Mesendoderm (in vitro differentiated cells): ENCODE results near the gene GNAQ.
A peak's percentile ranks its signal among the peaks of the same experiment; 100 is the strongest.

Experiments
- DNase-seq: peaks from one replicate; pipeline ENCODE4 v3.0.0; 2013
- H2AK5ac ChIP-seq: 2 replicates; pipeline ENCODE4 v1.6.1; 2013; ENCODE audit warnings: low read length, inconsistent platforms
- H2BK120ac ChIP-seq: 2 replicates; pipeline ENCODE4 v1.6.1; 2013; ENCODE audit warnings: low read depth, mild to moderate bottlenecking, low read length, moderate library complexity, mixed read lengths
- H2BK15ac ChIP-seq: replicated peaks from 2 replicates; pipeline ENCODE4 v1.6.1; 2013; ENCODE audit warnings: low read depth, mild to moderate bottlenecking, moderate library complexity
- H2BK5ac ChIP-seq: 2 replicates; pipeline ENCODE4 v1.6.1; 2013; ENCODE audit warnings: low read length, inconsistent platforms
- H3K18ac ChIP-seq: 2 replicates; pipeline ENCODE4 v1.6.1; 2013; ENCODE audit warnings: mild to moderate bottlenecking, low read length, mixed read lengths
- H3K23ac ChIP-seq: one replicate; pipeline ENCODE4 v1.6.1; 2013; ENCODE audit warnings: low read length
- H3K27ac ChIP-seq: 2 replicates; pipeline ENCODE4 v1.5.1; 2013; ENCODE audit warnings: low read depth, mild to moderate bottlenecking, inconsistent platforms, low read length, moderate library complexity
- H3K27me3 ChIP-seq: 2 replicates; pipeline ENCODE4 v1.6.1; 2013; ENCODE audit warnings: low read length, control low read depth, mild to moderate bottlenecking, inconsistent platforms; ENCODE audit not compliant: insufficient read depth, poor library complexity
- H3K36me3 ChIP-seq: 2 replicates; pipeline ENCODE4 v1.6.1; 2013; ENCODE audit warnings: low read length, inconsistent platforms; ENCODE audit not compliant: control insufficient read depth, insufficient read depth
- H3K4ac ChIP-seq: one replicate; pipeline ENCODE4 v1.6.1; 2013; ENCODE audit warnings: low read depth, mild to moderate bottlenecking, low read length, moderate library complexity
- H3K4me1 ChIP-seq: 2 replicates; pipeline ENCODE4 v1.6.1; 2013; ENCODE audit warnings: low read depth, low read length, inconsistent platforms; ENCODE audit not compliant: control insufficient read depth
- H3K4me2 ChIP-seq: 2 replicates; pipeline ENCODE4 v1.6.1; 2013; ENCODE audit warnings: low read length
- H3K4me3 ChIP-seq: 2 replicates; pipeline ENCODE4 v1.5.1; 2013; ENCODE audit warnings: mild to moderate bottlenecking, low read length
- H3K56ac ChIP-seq: one replicate; pipeline ENCODE4 v1.6.1; 2013; ENCODE audit warnings: low read length
- H3K79me1 ChIP-seq: 2 replicates; pipeline ENCODE4 v1.6.1; 2013; ENCODE audit warnings: low read length, inconsistent platforms
- H3K79me2 ChIP-seq: 2 replicates; pipeline ENCODE4 v1.6.1; 2013; ENCODE audit warnings: mild to moderate bottlenecking, low read length; ENCODE audit not compliant: control insufficient read depth, insufficient read depth
- H3K9ac ChIP-seq: 2 replicates; pipeline ENCODE4 v1.6.1; 2013; ENCODE audit warnings: low read length, inconsistent platforms
- H4K5ac ChIP-seq: one replicate; pipeline ENCODE4 v1.6.1; 2013; ENCODE audit warnings: low read length
- H4K8ac ChIP-seq: one replicate; pipeline ENCODE4 v1.6.1; 2013; ENCODE audit warnings: low read depth, mild to moderate bottlenecking, control low read depth, low read length, moderate library complexity
- WGBS: extraction: QIAGEN DNeasy Blood & Tissue Kit; methylation state at CpG from one replicate; pipeline ENCODE4 v1.1.7; 2013; ENCODE audit warnings: low lambda C conversion rate, missing lambda C conversion rate; ENCODE audit not compliant: insufficient coverage; ENCODE audit errors: extremely low coverage; 5-methylcytosine and 5-hydroxymethylcytosine counted together

The GNAQ gene

DNA sequence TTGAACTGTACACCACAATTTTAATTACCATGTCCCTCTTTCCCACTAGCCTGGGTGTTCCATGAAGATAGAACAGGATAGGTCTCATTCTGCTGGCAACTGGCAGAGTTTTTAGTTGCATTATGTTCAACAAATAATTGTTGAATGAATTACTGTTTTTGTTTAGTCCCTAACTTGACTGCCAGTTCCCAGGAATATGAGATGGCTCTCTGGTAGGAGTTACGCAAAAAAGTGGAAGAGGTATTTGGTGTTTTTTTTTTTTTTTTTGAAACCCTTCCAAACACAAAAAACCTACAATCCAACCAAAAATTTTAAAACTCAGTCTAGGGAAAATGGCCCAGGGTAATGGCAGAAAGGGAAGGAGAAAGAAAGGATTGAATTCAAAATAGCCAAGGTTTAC lies 153.6 kb downstream of the GNAQ start:
- no CpG with 5 or more reads among the region's 1 CpG for WGBS
- Histone ChIP-seq H2BK15ac (no peak overlapping the region), H3K4me3 (no peak overlapping the region)

DNA sequence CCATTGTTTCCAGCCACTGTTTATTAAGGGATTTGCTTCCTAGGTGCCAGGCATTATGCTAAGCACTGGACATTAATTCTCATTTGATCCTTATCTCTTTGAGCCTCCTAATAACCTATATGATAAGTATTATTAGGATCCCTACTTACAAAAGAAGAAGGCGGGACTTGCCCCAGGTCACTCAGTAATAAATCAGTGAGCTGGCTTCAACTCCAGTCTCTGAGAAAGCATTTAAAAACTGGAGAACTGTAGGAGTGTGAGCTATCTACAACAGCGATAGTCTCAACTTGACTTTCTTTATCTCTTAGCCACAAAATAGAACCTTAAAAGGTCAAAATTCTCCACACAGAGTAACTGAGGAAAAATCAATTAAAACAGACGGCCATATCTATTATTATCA lies 155.0 kb downstream of the GNAQ start:
- no peak overlapping the region for H4K5ac ChIP-seq
- H3K18ac ChIP-seq = no peak overlapping the region
- H3K9ac ChIP-seq = no peak overlapping the region
- no peaks in the 10 kb centered on the region for H3K4me1 ChIP-seq
- no peak overlapping the region for H2BK120ac ChIP-seq
- WGBS = 100% methylated on average over 1 of the region's 3 CpGs
- no peak overlapping the region for H2BK15ac ChIP-seq
- no peak overlapping the region for H3K56ac ChIP-seq
- DNase-seq = no peak
- H4K8ac ChIP-seq = no peak overlapping the region
- H3K4ac ChIP-seq = no peak overlapping the region
- no peak overlapping the region for H3K27ac ChIP-seq
- peaks cover 14% of the 10 kb centered on the region for H3K79me1 ChIP-seq
- no peaks in the 10 kb centered on the region for H3K36me3 ChIP-seq
- peaks cover 5% of the 10 kb centered on the region for H3K79me2 ChIP-seq
- H3K27me3 ChIP-seq = no peaks in the 10 kb centered on the region
- no peak overlapping the region for H3K4me2 ChIP-seq
- H3K23ac ChIP-seq = no peak overlapping the region
- H3K4me3 ChIP-seq = no peak overlapping the region
- H2BK5ac ChIP-seq = no peak overlapping the region
- no peak overlapping the region for H2AK5ac ChIP-seq

More for the DNA sequence above, 153.6 kb downstream of the GNAQ start:
- H3K27me3 ChIP-seq = no peaks in the 10 kb centered on the region
- H2BK120ac ChIP-seq = peak overlapping the region; percentile 28
- H3K4me1 ChIP-seq = no peaks in the 10 kb centered on the region
- H3K4ac ChIP-seq = no peak overlapping the region
- H3K36me3 ChIP-seq = no peaks in the 10 kb centered on the region
- no peak overlapping the region for H3K9ac ChIP-seq
- no peak overlapping the region for H2AK5ac ChIP-seq
- no peak overlapping the region for H3K4me2 ChIP-seq
- H4K5ac ChIP-seq = no peak overlapping the region
- no peak overlapping the region for H2BK5ac ChIP-seq
- DNase-seq = no peak
- H3K23ac ChIP-seq = no peak overlapping the region
- no peak overlapping the region for H3K27ac ChIP-seq
- H3K79me2 ChIP-seq = peaks cover 6% of the 10 kb centered on the region
- H3K18ac ChIP-seq = no peak overlapping the region
- H4K8ac ChIP-seq = no peak overlapping the region
- peaks cover 14% of the 10 kb centered on the region for H3K79me1 ChIP-seq
- no peak overlapping the region for H3K56ac ChIP-seq

DNA sequence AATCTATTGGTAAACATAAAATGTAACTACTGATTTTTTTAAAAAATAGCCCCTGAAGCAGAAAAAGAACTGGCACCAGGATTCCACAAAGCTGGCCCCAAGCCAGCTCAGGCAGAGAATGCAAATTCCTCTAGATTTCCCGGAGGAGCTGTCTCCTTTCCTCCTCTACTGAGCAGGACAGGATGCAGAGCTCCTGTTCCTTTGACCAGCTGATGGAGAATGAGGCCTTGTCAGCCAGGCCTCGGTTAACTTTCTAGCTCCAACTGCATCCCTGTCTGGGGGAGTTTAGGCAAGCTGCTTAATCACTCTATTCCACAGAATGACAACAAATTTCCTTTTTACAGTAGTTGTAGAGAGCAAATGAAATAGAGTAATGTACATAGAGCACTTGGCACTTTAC lies 155.5 kb downstream of the GNAQ start:
- no peaks in the 10 kb centered on the region for H3K27me3 ChIP-seq
- no peaks in the 10 kb centered on the region for H3K36me3 ChIP-seq
- no peak overlapping the region for H2BK15ac ChIP-seq
- H2AK5ac ChIP-seq = no peak overlapping the region
- H3K79me2 ChIP-seq = peaks cover 3% of the 10 kb centered on the region
- H3K9ac ChIP-seq = no peak overlapping the region
- no peak overlapping the region for H3K4ac ChIP-seq
- H3K56ac ChIP-seq = no peak overlapping the region
- H3K18ac ChIP-seq = no peak overlapping the region
- no peak overlapping the region for H3K4me2 ChIP-seq
- no CpG with 5 or more reads among the region's 2 CpGs for WGBS
- DNase-seq = peak; percentile 69
- no peak overlapping the region for H4K8ac ChIP-seq
- peaks cover 13% of the 10 kb centered on the region for H3K79me1 ChIP-seq
- H2BK5ac ChIP-seq = no peak overlapping the region
- H3K4me3 ChIP-seq = no peak overlapping the region
- no peak overlapping the region for H3K27ac ChIP-seq
- H2BK120ac ChIP-seq = no peak overlapping the region
- H3K23ac ChIP-seq = no peak overlapping the region
- H3K4me1 ChIP-seq = no peaks in the 10 kb centered on the region
- no peak overlapping the region for H4K5ac ChIP-seq

DNA sequence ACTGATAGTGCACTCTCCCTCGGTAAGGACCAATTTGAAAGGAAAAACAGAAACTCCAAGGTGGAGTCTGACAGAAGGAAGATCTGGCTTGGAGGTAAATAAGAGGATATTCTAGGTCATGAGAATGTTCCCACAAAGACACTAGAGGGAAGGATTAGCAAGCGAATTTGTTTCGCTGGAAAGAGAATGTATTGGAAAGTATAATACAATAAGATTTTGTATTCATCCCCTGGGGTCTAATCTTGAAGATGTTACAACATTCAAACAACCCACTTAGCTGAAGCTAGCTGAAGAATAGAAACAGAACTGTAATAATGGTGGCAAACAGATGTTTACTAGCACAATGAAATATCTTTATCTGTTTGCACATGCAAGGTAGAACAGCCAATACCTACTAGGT lies 158.7 kb downstream of the GNAQ start:
- Histone ChIP-seq H2BK120ac (no peak overlapping the region), H3K4me1 (no peaks in the 10 kb centered on the region), H3K4me2 (no peak overlapping the region), H3K36me3 (no peaks in the 10 kb centered on the region), H3K56ac (no peak overlapping the region), H2BK5ac (no peak overlapping the region), H3K4ac (no peak overlapping the region), H3K27me3 (no peaks in the 10 kb centered on the region), H4K5ac (no peak overlapping the region), H3K18ac (no peak overlapping the region), H3K4me3 (no peak overlapping the region), H3K79me2 (peaks cover 2% of the 10 kb centered on the region), H3K27ac (no peak overlapping the region), H3K9ac (no peak overlapping the region), H2AK5ac (no peak overlapping the region), H3K79me1 (peaks cover 7% of the 10 kb centered on the region), H3K23ac (no peak overlapping the region), H2BK15ac (no peak overlapping the region), H4K8ac (peak overlapping the region; percentile 13)
- no peak for DNase-seq
- WGBS = no CpG with 5 or more reads among the region's 3 CpGs

DNA sequence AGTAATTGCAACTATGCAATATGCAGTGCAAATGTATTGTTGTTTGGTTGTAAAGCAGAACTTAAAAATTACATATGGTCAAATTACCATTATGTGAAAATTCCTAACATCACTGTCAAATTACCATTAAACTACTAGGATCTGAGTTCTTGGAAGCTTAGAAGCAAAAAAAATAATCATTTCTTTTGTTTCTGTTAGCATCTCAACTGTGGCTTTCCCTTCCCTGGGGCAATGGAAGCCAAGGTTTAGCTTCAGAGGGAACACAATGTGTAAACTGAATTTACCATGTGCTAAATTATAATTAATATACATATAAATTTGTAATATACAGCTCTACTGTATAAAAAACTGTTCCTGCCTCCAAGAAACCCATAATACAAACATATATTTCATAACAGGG lies 159.4 kb downstream of the GNAQ start:
- Histone ChIP-seq H3K27ac (no peak overlapping the region), H3K4me2 (no peak overlapping the region), H3K36me3 (no peaks in the 10 kb centered on the region), H4K8ac (no peak overlapping the region), H3K4ac (no peak overlapping the region), H3K56ac (no peak overlapping the region), H3K79me1 (peaks cover 5% of the 10 kb centered on the region), H3K4me1 (no peaks in the 10 kb centered on the region), H2BK5ac (no peak overlapping the region), H3K27me3 (no peaks in the 10 kb centered on the region), H3K79me2 (peaks cover 2% of the 10 kb centered on the region), H2BK15ac (no peak overlapping the region), H2BK120ac (no peak overlapping the region), H3K9ac (no peak overlapping the region), H3K4me3 (no peak overlapping the region), H4K5ac (no peak overlapping the region), H3K23ac (no peak overlapping the region), H3K18ac (no peak overlapping the region), H2AK5ac (no peak overlapping the region)
- DNase-seq = no peak

DNA sequence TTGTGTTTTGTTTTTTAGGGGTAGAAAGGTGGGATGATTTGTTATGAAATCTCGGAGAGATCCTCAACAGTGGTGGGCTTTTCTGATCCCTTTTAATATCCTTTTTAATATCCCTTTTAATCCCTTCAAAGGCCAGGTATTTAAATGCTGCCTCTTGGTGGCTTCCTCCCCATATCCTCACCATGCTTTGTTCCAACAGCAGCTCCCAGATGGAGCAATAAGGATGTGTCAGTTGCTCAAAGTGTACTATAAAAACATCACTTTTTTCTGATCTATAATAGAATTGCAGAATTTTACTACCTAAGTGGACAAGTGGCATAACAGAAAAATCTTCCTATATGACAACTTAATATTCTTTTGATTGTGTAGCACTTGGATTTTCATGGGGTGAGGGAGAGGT lies 160.1 kb downstream of the GNAQ start:
- Histone ChIP-seq H3K18ac (no peak overlapping the region), H2AK5ac (no peak overlapping the region), H3K56ac (no peak overlapping the region), H3K4me3 (no peak overlapping the region), H3K36me3 (no peaks in the 10 kb centered on the region), H3K23ac (no peak overlapping the region), H4K8ac (no peak overlapping the region), H3K27me3 (no peaks in the 10 kb centered on the region), H2BK15ac (no peak overlapping the region), H3K4me2 (no peak overlapping the region), H3K9ac (no peak overlapping the region), H3K4me1 (no peaks in the 10 kb centered on the region), H3K27ac (no peak overlapping the region), H3K79me2 (peaks cover 2% of the 10 kb centered on the region), H2BK5ac (no peak overlapping the region), H2BK120ac (no peak overlapping the region), H3K79me1 (peaks cover 5% of the 10 kb centered on the region), H3K4ac (no peak overlapping the region), H4K5ac (no peak overlapping the region)
- no CpG with 5 or more reads among the region's 1 CpG for WGBS
- DNase-seq = no peak
